ENCODE measurements around the gene PPP1R12A. TPM values are rescaled to one million over a fixed set of nuclear protein-coding genes. Genes with fewer than 3 reads are reported as not detected.

PPP1R12A gene
- total and polyA plus RNA-seq, 9 of the 15 experiments (the other 6 are each of a cell fraction or from before 2014, with no cell fraction given): 26.4 to 119 (median 53.3) TPM

- no peak for TF ChIP-seq SREBF2 (CRISPR knock-in tag; IDR thresholded peaks at IDR 0.05)
- TF ChIP-seq BACH1 (tag; IDR thresholded peaks at IDR 0.05): 0 out of 2 replicates have a peak, but pooled peaks have one; percentile 35
- TF ChIP-seq MAFF (IDR thresholded peaks at IDR 0.05; ENCODE audit: low read length): peak; percentile 21; the same call in 1 of the 2 replicates
- TF ChIP-seq, protein P1, sequence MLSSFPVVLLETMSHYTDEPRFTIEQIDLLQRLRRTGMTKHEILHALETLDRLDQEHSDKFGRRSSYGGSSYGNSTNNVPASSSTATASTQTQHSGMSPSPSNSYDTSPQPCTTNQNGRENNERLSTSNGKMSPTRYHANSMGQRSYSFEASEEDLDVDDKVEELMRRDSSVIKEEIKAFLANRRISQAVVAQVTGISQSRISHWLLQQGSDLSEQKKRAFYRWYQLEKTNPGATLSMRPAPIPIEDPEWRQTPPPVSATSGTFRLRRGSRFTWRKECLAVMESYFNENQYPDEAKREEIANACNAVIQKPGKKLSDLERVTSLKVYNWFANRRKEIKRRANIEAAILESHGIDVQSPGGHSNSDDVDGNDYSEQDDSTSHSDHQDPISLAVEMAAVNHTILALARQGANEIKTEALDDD (IDR thresholded peaks at IDR 0.05): no peak
- TF ChIP-seq FOSL1 (tag; conservative IDR thresholded peaks at IDR 0.05): no peak
- TF ChIP-seq CBFB (CRISPR knock-in tag; IDR thresholded peaks at IDR 0.05): no peak
- no peak for TF ChIP-seq HNRNPK (IDR thresholded peaks at IDR 0.05; ENCODE audit: low read depth, low read length, poor library complexity, severe bottlenecking)
- peak; percentile 67 for TF ChIP-seq SPI1 (IDR thresholded peaks at IDR 0.05; ENCODE audit: borderline replicate concordance, low read depth, low read length)
- TF ChIP-seq C11orf30 (IDR thresholded peaks at IDR 0.05; ENCODE audit: low read depth): peak; percentile 52
- no peak for TF ChIP-seq RHOXF2B (CRISPR knock-in tag; conservative IDR thresholded peaks at IDR 0.05)
- TF ChIP-seq POLR2G (IDR thresholded peaks at IDR 0.05; ENCODE audit: low read depth, low read length): no peak
- TF ChIP-seq PYGO2 (tag; IDR thresholded peaks at IDR 0.05): no peak
- no peak for TF ChIP-seq RFX1 (IDR thresholded peaks at IDR 0.05)
- no peak for TF ChIP-seq NCOA2 (IDR thresholded peaks at IDR 0.05; ENCODE audit: partially characterized antibody in 2 of 2)
- TF ChIP-seq GABPA (tag; conservative IDR thresholded peaks at IDR 0.05; ENCODE audit: low read depth): no peak
- 0 out of 4 replicates have a peak, but pooled peaks of 1 of the 2 experiments have one; percentile 12 for TF ChIP-seq MNT (conservative IDR thresholded peaks at IDR 0.05)
- no peak for TF ChIP-seq ERF (CRISPR knock-in tag; IDR thresholded peaks at IDR 0.05)
- TF ChIP-seq ZNF431 (CRISPR knock-in tag; IDR thresholded peaks at IDR 0.05): no peak
- TF ChIP-seq CEBPB (tag; IDR thresholded peaks at IDR 0.05): peak; percentile 37
- TF ChIP-seq ILK (tag; IDR thresholded peaks at IDR 0.05; ENCODE audit: borderline replicate concordance, low read depth): no peak
- peak; percentile 91 for TF ChIP-seq NFE2 (IDR thresholded peaks at IDR 0.05; ENCODE audit: low read depth)
- no peak for TF ChIP-seq ATF6 (CRISPR knock-in tag; IDR thresholded peaks at IDR 0.05)
- no peak for TF ChIP-seq TEAD1 (CRISPR knock-in tag; IDR thresholded peaks at IDR 0.05)
- TF ChIP-seq ZNF282 (CRISPR knock-in tag; IDR thresholded peaks at IDR 0.05): no peak
- no peak for TF ChIP-seq KAT7 (CRISPR knock-in tag; IDR thresholded peaks at IDR 0.05; ENCODE audit: borderline replicate concordance)
Observed at GRCh38 chr12:79927772-79928474, 7.0 kb downstream of the PPP1R12A start (continued).

Measured in K562 (cell line).